Coronary artery (tissue), 2 donors: ENCODE data around the gene TENM3.
"Not testable (repeated sequence)": the region's sequence is repeated elsewhere in the genome, so short reads cannot be mapped to it uniquely, and the experiment has no call there.

Experiments
- DNase-seq: peaks from one replicate; pipeline ENCODE4 v3.0.0-alpha.2; 2017; ENCODE audit warnings: low spot score
- H3K27ac ChIP-seq, 2 donors: fragments of 200-600 bp; sonication (generic); one replicate each; pipeline ENCODE4 v1.5.1; 2016 to 2019
- H3K4me3 ChIP-seq: fragments of 200-600 bp; sonication (generic); 2 replicates; pipeline ENCODE4 v1.5.1; 2016; ENCODE audit warnings: mild to moderate bottlenecking, moderate library complexity
- CTCF ChIP-seq: fragments of 200-600 bp; sonication (generic); IDR thresholded peaks from one replicate; pipeline ENCODE4 v1.5.1; 2019; ENCODE audit warnings: antibody characterized with exemption

The TENM3 gene

GRCh38 chr4:182810103-182810615, 567.0 kb downstream of the TENM3 start:
- no peak for TF ChIP-seq CTCF
- H3K4me3 ChIP-seq: no peak overlapping the region
- no peak for DNase-seq
- no peak overlapping the region for H3K27ac ChIP-seq

- no peak overlapping the region for H3K4me3 ChIP-seq
- no peak overlapping the region for H3K27ac ChIP-seq
- DNase-seq: peak; percentile 16
- no peak for TF ChIP-seq CTCF
These were observed 569.7 kb downstream of the TENM3 start for GRCh38 chr4:182812916-182813315.

GRCh38 chr4:182814065-182814464, 570.9 kb downstream of the TENM3 start:
- DNase-seq: peak; percentile 24
- not testable (repeated sequence) for H3K27ac ChIP-seq, H3K4me3 ChIP-seq

- peak; percentile 45 for DNase-seq
- H3K27ac ChIP-seq: no peak overlapping the region
- TF ChIP-seq CTCF: no peak
- no peak overlapping the region for H3K4me3 ChIP-seq
These were observed 575.9 kb downstream of the TENM3 start for GRCh38 chr4:182818926-182819730.

- peak; percentile 46 for DNase-seq
- Histone ChIP-seq H3K27ac (no peak overlapping the region), H3K4me3 (no peak overlapping the region)
- TF ChIP-seq CTCF: no peak
These were observed 576.5 kb downstream of the TENM3 start for GRCh38 chr4:182819751-182820150.

- Histone ChIP-seq H3K27ac (no peak overlapping the region), H3K4me3 (no peak overlapping the region)
- TF ChIP-seq CTCF: no peak
- DNase-seq: no peak
These were observed 579.4 kb downstream of the TENM3 start for GRCh38 chr4:182822554-182822953.

GRCh38 chr4:182823576-182823975, 580.4 kb downstream of the TENM3 start:
- Histone ChIP-seq H3K4me3 (no peak overlapping the region), H3K27ac (no peak overlapping the region)
- no peak for TF ChIP-seq CTCF
- DNase-seq: no peak
